Transverse colon (tissue), 4 donors: Measurements from ENCODE around the gene EEF2. TPM values are rescaled to one million over a fixed set of nuclear protein-coding genes. Genes with fewer than 3 reads are reported as not detected.

Experiments
- DNase-seq: peaks from one replicate; pipeline ENCODE4 v3.0.0-alpha.2; 2019
- H3K27ac ChIP-seq, 4 donors: fragments of 200-600 bp; sonication (generic); 2 replicates each; pipeline ENCODE4 v1.5.1; 2016 to 2018; ENCODE audit warnings: inconsistent platforms in 4 of 4
- H3K27me3 ChIP-seq: fragments of 200-600 bp; sonication (generic); 2 replicates; pipeline ENCODE4 v1.5.1; 2017; ENCODE audit warnings: inconsistent platforms
- H3K36me3 ChIP-seq, 4 donors: fragments of 200-600 bp; sonication (generic); 2 replicates each; pipeline ENCODE4 v1.5.1; 2017 to 2019; ENCODE audit warnings: inconsistent platforms in 4 of 4
- H3K4me1 ChIP-seq, 4 donors: fragments of 200-600 bp; sonication (generic); 2 replicates each; pipeline ENCODE4 v1.5.1; 2017 to 2020; ENCODE audit warnings: inconsistent platforms in 4 of 4
- H3K4me3 ChIP-seq, 4 donors: fragments of 200-600 bp; sonication (generic); 1 replicate in 1 of 4; 2 replicates in 3 of 4; pipeline versions ENCODE4 v1.5.1 to v1.6.1; 2017 to 2019; ENCODE audit warnings: inconsistent platforms in 4 of 4
- H3K9me3 ChIP-seq, 2 donors: fragments of 200-600 bp; sonication (generic); 2 replicates each; pipeline ENCODE4 v1.5.1; 2017 to 2019; ENCODE audit warnings: inconsistent platforms in 2 of 2
- EP300 ChIP-seq: sonication (generic); formaldehyde crosslinking; IDR thresholded peaks from one replicate; pipeline ENCODE4 v1.6.1; 2017; ENCODE audit warnings: antibody characterized with exemption, low read depth
- POLR2A ChIP-seq: fragments of 450-650 bp; IDR thresholded peaks from one replicate; pipeline ENCODE4 v1.6.1; 2016; ENCODE audit warnings: antibody characterized with exemption, mild to moderate bottlenecking, moderate library complexity
- POLR2AphosphoS5 ChIP-seq, 3 donors: sonication (generic); formaldehyde crosslinking; IDR thresholded peaks; one replicate each; pipeline ENCODE4 v1.6.1; 2016; ENCODE audit warnings: antibody characterized with exemption in 3 of 3
- WGBS, 2 donors: methylation state at CpG; one replicate each; pipeline ENCODE4 v1.1.5; 2018; ENCODE audit warnings: low coverage in 1 of 2; 5-methylcytosine and 5-hydroxymethylcytosine counted together
- in situ Hi-C, 4 donors: fragments of 200-750 bp; cut with MboI; loops; one replicate each; pipeline versions ENCODE4 v1.15.0 to v1.15.1; 2017; ENCODE audit warnings: low sequenced_read_pairs in 3 of 4, low pct_ligation_motif_present in 1 of 4, low pct_unique_long_range_greater_than_20kb in 1 of 4
- intact Hi-C: fragments of 100-400 bp; cut with DNase I; formaldehyde crosslinking; loops from one replicate; pipeline ENCODE4 v1.15.1; 2023; ENCODE audit warnings: low total_unique reads
- total RNA-seq, 4 donors: library from RNA; depleted of rRNA; stranded (reverse); fragments of >200 nt; gene quantifications; one replicate each; pipeline ENCODE4 v1.1.0, GENCODE V29; 2016
- TF ChIP-seq, protein P1 (sequence below), 5 experiments: fragments of 200-600 bp in 3 of 5; fragments of 450-650 bp in 2 of 5; sonication (generic) in 3 of 5; IDR thresholded peaks; 1 replicate in 2 of 5; 2 replicates in 3 of 5; pipeline ENCODE4 v1.5.1; 2016 to 2017; ENCODE audit warnings: antibody characterized with exemption in 5 of 5, inconsistent platforms in 3 of 5, mild to moderate bottlenecking in 2 of 5, moderate library complexity in 1 of 5

Gene EEF2
- total RNA-seq, 4 donors from 2014 or later, result 1,013 to 1,686 (median 1,532) TPM

DNA sequence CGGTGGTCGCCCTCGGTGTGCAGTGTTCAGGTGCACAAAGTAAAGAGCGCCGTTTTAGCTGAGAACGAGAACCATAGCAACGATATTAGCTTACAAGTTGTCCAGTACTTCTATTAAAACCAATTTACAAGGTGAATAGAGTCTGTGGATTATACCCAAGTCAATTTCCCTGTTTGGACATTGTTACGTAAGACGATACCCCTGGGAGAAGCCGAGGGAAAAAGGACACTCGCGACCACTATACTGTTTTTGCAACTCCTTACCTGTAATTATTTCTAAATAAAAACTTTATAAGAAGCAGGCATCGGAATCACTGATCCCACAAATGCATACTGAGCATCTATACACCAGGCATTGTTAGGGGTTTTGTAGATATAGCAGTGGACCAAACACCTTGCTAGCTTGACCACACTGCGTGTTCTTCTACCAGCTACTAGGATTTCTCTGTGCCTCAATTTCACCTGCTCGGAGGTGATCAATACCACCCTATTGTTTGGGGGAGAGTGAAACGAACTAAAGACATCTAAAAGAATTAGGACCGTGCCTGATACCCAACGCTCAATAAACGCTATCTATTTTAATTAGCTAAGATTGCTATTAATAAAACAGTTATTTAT is 488 bp upstream of the EEF2 start:
- H3K4me3 ChIP-seq, result peak overlapping the region; percentile 10 to 81 (median 78)
- no peaks in the 10 kb centered on the region for H3K9me3 ChIP-seq
- peak overlapping the region; percentile 91 to 94 (median 94) for H3K27ac ChIP-seq
- WGBS, 2 donors, result 3 to 4% methylated on average over 13 to 19 of the region's 19 CpGs
- H3K4me1 ChIP-seq, result peaks cover 22 to 45% (median 37%) of the 10 kb centered on the region in 4 donors
- H3K36me3 ChIP-seq, result peaks cover 0 to 33% (median 14%) of the 10 kb centered on the region in 4 donors
- intact Hi-C loops (loop anchor here (5.0 kb wide), 1 partner anchor 82 kb away; the partner anchor contains the start of gene ZBTB7A), in situ Hi-C loops (loop anchor here in 2 of 4 donors (10.0 to 25.0 kb wide), 2 partner anchors 152 to 199 kb away; partner anchors contain the start of genes ANKRD24 (in 2 of the 2) and SIRT6 (in 2 of the 2))
- no peaks in the 10 kb centered on the region for H3K27me3 ChIP-seq
- TF ChIP-seq EP300 (no peak), POLR2A (no peak), POLR2AphosphoS5 (IDR thresholded peaks at IDR 0.05) (no peak)
- TF ChIP-seq, protein P1, sequence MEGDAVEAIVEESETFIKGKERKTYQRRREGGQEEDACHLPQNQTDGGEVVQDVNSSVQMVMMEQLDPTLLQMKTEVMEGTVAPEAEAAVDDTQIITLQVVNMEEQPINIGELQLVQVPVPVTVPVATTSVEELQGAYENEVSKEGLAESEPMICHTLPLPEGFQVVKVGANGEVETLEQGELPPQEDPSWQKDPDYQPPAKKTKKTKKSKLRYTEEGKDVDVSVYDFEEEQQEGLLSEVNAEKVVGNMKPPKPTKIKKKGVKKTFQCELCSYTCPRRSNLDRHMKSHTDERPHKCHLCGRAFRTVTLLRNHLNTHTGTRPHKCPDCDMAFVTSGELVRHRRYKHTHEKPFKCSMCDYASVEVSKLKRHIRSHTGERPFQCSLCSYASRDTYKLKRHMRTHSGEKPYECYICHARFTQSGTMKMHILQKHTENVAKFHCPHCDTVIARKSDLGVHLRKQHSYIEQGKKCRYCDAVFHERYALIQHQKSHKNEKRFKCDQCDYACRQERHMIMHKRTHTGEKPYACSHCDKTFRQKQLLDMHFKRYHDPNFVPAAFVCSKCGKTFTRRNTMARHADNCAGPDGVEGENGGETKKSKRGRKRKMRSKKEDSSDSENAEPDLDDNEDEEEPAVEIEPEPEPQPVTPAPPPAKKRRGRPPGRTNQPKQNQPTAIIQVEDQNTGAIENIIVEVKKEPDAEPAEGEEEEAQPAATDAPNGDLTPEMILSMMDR (IDR thresholded peaks at IDR 0.05), result no peak
- no peak for DNase-seq

DNA sequence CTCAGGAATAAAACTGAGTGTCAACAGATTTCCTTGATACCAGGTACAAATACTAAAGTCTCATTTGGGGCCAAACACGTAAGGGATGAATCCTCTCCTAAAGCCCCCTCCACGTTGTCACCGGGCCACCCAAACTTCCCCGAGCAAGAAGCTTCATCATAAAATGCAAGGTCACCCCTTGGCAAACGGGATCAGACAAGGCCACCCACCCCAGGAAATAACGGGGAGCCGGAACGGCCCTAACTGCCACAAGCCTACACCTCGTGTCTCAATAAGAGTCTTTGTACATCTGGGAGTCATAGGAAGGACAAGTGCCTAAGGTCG is 717 bp downstream of the EEF2 start:
- no peaks in the 10 kb centered on the region for H3K9me3 ChIP-seq
- H3K27me3 ChIP-seq, result no peaks in the 10 kb centered on the region
- peaks cover 0 to 45% (median 20%) of the 10 kb centered on the region in 4 donors for H3K36me3 ChIP-seq
- no peak for DNase-seq
- WGBS, 2 donors, result 0 to 1% methylated on average over 4 to 9 of the region's 10 CpGs
- in situ Hi-C loops, result loop anchor here in 2 of 4 donors (10.0 to 25.0 kb wide), 2 partner anchors 153 to 200 kb away; partner anchors contain the start of genes ANKRD24 (in 2 of the 2) and SIRT6 (in 2 of the 2)
- peaks cover 22 to 45% (median 37%) of the 10 kb centered on the region in 4 donors for H3K4me1 ChIP-seq
- H3K4me3 ChIP-seq, result peak overlapping the region; percentile 74 to 82 (median 81)
- TF ChIP-seq POLR2AphosphoS5 (IDR thresholded peaks at IDR 0.05) (no peak), EP300 (no peak), POLR2A (no peak)
- TF ChIP-seq, protein P1 (IDR thresholded peaks at IDR 0.05), result no peak
- H3K27ac ChIP-seq, result peak overlapping the region; percentile 91 to 94 (median 94)
- intact Hi-C loops, result no loop called here

DNA sequence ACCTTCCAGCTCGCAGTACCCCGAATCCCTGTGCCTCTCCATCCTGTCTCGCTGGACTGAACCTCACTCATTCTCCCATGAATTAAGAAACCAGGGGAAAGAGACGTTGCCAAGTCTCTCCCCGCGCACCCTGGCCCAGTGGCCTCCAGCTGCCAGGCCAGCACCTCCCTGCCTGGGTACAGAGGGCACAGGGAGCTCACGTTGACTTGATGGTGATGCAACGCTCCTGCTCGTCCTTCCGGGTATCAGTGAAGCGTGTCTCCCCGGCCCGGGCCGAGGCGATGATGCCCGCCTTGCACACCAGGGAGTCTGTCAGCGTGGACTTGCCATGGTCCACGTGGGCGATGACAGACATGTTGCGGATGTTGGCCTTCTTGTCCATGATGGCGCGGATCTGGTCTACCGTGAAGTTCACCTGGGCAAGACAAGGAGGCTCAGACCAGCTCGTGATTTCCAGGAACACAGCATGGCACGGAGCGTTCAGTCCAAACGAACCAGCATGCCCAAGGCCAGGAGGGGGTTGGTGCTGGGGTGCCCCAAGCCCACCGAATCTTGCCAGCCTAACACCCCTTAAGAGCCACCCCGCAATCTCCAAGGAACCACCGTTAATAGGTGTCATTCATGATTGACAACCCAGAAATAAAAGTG is 1.2 kb downstream of the EEF2 start:
- H3K9me3 ChIP-seq, result no peaks in the 10 kb centered on the region
- H3K4me3 ChIP-seq, result peak overlapping the region; percentile 74 to 82 (median 81)
- 20 to 61% methylated on average over 3 to 27 of the region's 30 CpGs for WGBS, 2 donors
- peaks cover 22 to 45% (median 37%) of the 10 kb centered on the region in 4 donors for H3K4me1 ChIP-seq
- H3K36me3 ChIP-seq, result peaks cover 0 to 50% (median 23%) of the 10 kb centered on the region in 4 donors
- intact Hi-C loops, result no loop called here
- in situ Hi-C loops, result loop anchor here in 2 of 4 donors (10.0 to 25.0 kb wide), 2 partner anchors 153 to 201 kb away; partner anchors contain the start of genes ANKRD24 (in 2 of the 2) and SIRT6 (in 2 of the 2)
- DNase-seq, result peak; percentile 70
- H3K27ac ChIP-seq, result peak overlapping the region; percentile 91 to 94 (median 94)
- peak; percentile 46 to 71 (median 70) for TF ChIP-seq POLR2AphosphoS5 (IDR thresholded peaks at IDR 0.05)
- TF ChIP-seq, protein P1 (IDR thresholded peaks at IDR 0.05), result no peak
- no peaks in the 10 kb centered on the region for H3K27me3 ChIP-seq

DNA sequence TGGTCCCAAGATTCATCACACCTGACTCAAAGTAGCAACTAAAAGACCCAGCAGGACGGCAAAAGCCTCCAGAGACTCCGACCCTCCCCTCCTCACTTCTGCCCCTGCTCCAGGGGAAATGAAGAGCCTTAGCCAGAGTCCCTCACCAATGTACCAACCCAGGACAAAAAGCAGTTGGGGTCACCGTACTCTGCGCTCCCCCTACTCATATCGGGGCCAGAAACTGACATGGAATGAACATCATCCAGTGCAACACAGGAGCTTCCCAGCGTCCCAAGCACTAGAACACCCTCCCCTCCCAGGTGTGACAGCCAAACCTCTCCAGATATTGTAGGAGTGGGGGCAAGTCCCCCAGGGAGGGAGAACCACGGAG is 1.7 kb downstream of the EEF2 start:
- peak overlapping the region; percentile 91 to 94 (median 94) for H3K27ac ChIP-seq
- peaks cover 22 to 45% (median 37%) of the 10 kb centered on the region in 4 donors for H3K4me1 ChIP-seq
- no peaks in the 10 kb centered on the region for H3K27me3 ChIP-seq
- no peaks in the 10 kb centered on the region for H3K9me3 ChIP-seq
- peak overlapping the region in 1 of 4 donors; percentile 81 for H3K4me3 ChIP-seq
- 40 to 64% methylated on average over 1 to 7 of the region's 7 CpGs for WGBS, 2 donors
- no peak for DNase-seq
- peaks cover 0 to 55% (median 25%) of the 10 kb centered on the region in 4 donors for H3K36me3 ChIP-seq
- no peak for TF ChIP-seq POLR2AphosphoS5 (IDR thresholded peaks at IDR 0.05)
- no peak for TF ChIP-seq POLR2A
- TF ChIP-seq, protein P1 (IDR thresholded peaks at IDR 0.05), result no peak
- no peak for TF ChIP-seq EP300
- in situ Hi-C loops, result loop anchor here in 2 of 4 donors (10.0 to 25.0 kb wide), 2 partner anchors 154 to 201 kb away; partner anchors contain the start of genes ANKRD24 (in 2 of the 2) and SIRT6 (in 2 of the 2)
- intact Hi-C loops, result no loop called here
